Bronchial epithelial cell (primary cell): ENCODE results near the gene PRRT2. TPM values are rescaled to one million over a fixed set of nuclear protein-coding genes. Genes with fewer than 3 reads are reported as not detected.

Experiments used
- DNase-seq: peaks from one replicate; pipeline ENCODE4 v3.0.0-alpha.2; 2010; ENCODE audit warnings: low read depth
- FAIRE-seq: peaks from 2 replicates; lab custom pipeline; 2011; peaks lifted over from hg19 to GRCh38; lab: Jason Lieb, UNC
- H3K27me3 ChIP-seq: 2 replicates; pipeline ENCODE4 v1.5.1; 2011; ENCODE audit warnings: low read length; ENCODE audit not compliant: control insufficient read depth, insufficient read depth
- H3K36me3 ChIP-seq: 2 replicates; pipeline ENCODE4 v1.5.1; 2011; ENCODE audit warnings: low read length; ENCODE audit not compliant: control insufficient read depth, insufficient read depth
- H3K4me3 ChIP-seq: 2 replicates; pipeline ENCODE4 v1.5.1; 2011; ENCODE audit warnings: mild to moderate bottlenecking, low read depth, low read length, control low read depth
- total RNA-seq: library from RNA; depleted of rRNA; stranded (reverse); fragments of >200 nt; gene quantifications from 2 replicates; pipeline ENCODE4 v1.2.1, GENCODE V29; 2014
- TF ChIP-seq, protein P1 (sequence below): IDR thresholded peaks from 2 replicates; pipeline ENCODE4 v1.5.1; 2011; ENCODE audit warnings: mild to moderate bottlenecking, moderate library complexity, low read length, control low read depth, inconsistent platforms; ENCODE audit not compliant: insufficient read depth, severe bottlenecking

The PRRT2 gene
- total RNA-seq, 1 donor from 2014 or later = not detected

DNA sequence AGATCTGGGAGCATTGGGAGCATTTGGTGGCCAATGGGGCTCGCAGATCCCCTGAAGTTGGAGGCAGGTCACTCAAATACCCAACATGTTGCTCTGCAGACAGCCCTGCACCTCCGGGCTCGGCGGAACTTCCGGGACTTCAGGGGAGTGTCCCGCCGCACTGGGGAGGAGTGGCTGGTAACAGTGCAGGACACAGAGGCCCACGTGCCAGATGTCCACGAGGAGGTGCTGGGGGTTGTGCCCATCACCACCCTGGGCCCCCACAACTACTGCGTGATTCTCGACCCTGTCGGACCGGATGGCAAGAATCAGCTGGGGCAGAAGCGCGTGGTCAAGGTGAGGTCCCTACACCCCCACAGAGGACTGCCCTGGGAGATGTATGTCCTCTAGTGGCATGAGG, 24.6 kb downstream of the PRRT2 start:
- TF ChIP-seq, protein P1, sequence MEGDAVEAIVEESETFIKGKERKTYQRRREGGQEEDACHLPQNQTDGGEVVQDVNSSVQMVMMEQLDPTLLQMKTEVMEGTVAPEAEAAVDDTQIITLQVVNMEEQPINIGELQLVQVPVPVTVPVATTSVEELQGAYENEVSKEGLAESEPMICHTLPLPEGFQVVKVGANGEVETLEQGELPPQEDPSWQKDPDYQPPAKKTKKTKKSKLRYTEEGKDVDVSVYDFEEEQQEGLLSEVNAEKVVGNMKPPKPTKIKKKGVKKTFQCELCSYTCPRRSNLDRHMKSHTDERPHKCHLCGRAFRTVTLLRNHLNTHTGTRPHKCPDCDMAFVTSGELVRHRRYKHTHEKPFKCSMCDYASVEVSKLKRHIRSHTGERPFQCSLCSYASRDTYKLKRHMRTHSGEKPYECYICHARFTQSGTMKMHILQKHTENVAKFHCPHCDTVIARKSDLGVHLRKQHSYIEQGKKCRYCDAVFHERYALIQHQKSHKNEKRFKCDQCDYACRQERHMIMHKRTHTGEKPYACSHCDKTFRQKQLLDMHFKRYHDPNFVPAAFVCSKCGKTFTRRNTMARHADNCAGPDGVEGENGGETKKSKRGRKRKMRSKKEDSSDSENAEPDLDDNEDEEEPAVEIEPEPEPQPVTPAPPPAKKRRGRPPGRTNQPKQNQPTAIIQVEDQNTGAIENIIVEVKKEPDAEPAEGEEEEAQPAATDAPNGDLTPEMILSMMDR = no peak
- DNase-seq = no peak
- Histone ChIP-seq H3K4me3 (no peak overlapping the region), H3K27me3 (no peaks in the 10 kb centered on the region), H3K36me3 (peaks cover 42% of the 10 kb centered on the region)
- FAIRE-seq = no peak

DNA sequence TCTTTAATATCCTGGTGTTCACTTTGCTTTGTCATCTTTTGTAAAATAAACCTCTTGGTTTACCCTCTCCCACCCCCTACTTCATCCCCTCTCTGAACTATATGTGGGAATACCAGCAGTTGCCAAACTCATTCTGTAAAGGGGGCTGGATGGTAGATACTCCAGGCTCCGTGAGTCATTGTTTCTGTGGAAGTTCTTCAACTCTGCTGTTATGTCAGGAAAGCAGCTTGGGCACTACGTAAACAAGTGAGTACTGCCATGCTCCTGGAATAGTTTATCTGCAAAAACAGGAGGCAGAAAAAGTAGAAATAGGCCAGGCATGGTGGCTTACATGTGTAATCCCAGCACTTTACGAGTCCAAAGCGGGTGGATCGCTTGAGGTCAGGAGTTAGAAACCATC, 25.8 kb downstream of the PRRT2 start:
- FAIRE-seq (no peak), DNase-seq (no peak)
- Histone ChIP-seq H3K4me3 (no peak overlapping the region), H3K27me3 (no peaks in the 10 kb centered on the region), H3K36me3 (peaks cover 45% of the 10 kb centered on the region)
- TF ChIP-seq, protein P1 = no peak

DNA sequence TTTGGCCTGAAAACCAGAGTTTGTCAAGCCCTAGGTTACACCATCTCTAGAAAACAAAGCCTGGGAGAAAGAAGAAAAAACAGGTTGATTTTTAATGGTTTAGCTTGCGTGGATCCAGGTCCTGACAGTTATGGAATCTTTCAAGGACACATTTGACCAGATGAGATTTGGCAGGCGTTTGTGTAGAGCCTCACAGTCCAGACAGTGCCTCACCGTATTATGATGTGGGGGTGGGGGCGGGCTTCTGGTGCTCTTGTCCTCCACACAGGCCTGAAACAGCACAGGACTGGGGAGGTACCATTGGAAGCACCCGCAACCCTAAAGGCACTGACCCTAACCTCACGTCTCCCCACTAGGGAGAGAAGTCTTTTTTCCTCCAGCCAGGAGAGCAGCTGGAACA, 27.8 kb downstream of the PRRT2 start:
- TF ChIP-seq, protein P1 = no peak
- DNase-seq = no peak
- Histone ChIP-seq H3K36me3 (peaks cover 38% of the 10 kb centered on the region), H3K4me3 (no peak overlapping the region), H3K27me3 (no peaks in the 10 kb centered on the region)
- no peak for FAIRE-seq

DNA sequence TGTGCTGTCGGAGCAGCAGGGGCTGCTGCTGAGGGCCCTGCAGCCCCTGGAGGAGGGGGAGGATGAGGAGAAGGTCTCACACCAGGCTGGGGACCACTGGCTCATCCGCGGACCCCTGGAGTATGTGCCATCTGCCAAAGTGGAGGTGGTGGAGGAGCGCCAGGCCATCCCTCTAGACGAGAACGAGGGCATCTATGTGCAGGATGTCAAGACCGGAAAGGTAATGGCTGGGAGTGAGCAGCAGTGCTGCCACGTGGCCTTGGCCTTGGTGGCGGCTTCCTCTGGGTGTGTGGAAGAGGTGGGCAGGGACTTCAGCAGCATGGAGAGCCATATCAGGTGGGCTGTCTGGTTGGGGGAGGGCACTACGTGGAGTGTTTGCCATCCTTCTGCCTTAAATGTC, 28.2 kb downstream of the PRRT2 start:
- Histone ChIP-seq H3K27me3 (no peaks in the 10 kb centered on the region), H3K4me3 (no peak overlapping the region), H3K36me3 (peaks cover 36% of the 10 kb centered on the region)
- FAIRE-seq (no peak), DNase-seq (no peak)
- TF ChIP-seq, protein P1 = no peak

DNA sequence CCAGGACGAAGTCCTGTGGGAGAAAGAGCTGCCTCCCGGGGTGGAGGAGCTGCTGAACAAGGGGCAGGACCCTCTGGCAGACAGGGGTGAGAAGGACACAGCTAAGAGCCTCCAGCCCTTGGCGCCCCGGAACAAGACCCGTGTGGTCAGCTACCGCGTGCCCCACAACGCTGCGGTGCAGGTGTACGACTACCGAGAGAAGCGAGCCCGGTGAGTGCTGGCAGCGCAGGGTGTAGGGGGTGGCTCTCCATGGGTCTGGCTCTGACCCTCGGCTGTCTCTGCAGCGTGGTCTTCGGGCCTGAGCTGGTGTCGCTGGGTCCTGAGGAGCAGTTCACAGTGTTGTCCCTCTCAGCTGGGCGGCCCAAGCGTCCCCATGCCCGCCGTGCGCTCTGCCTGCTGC, 29.6 kb downstream of the PRRT2 start:
- no peak for FAIRE-seq
- Histone ChIP-seq H3K4me3 (no peak overlapping the region), H3K36me3 (peaks cover 42% of the 10 kb centered on the region), H3K27me3 (no peaks in the 10 kb centered on the region)
- TF ChIP-seq, protein P1 = no peak
- no peak for DNase-seq

DNA sequence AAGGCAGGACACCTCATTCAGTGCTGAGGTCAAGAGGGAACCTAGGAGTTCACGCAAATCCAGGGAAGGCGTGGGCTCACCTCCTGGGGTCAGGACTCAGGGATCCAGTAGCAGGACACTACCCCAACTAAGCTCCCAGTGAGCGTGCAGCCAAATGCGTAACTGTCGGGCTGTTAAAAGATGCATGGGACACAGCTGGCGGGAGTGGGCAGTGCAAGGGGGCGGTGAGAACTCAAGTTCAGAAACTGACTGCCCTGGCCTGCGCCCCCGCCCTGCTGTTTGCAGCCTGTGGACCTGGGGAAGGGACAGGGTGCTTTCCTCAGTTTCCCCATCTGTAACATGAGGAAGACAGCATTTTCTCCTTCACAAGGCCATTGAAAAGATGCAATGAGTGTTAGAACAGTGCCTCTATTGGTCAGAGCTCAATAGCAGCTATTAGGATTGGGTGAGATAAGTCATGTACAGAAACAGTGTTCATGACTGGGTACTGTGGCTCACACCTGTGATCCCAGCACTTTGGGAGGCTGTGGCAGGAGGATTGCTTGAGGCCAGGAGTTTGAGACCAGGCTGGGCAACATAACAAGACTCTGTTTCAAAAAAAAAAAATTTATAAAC, 30.8 kb downstream of the PRRT2 start:
- no peaks in the 10 kb centered on the region for H3K27me3 ChIP-seq
- TF ChIP-seq, protein P1 = no peak
- no peak overlapping the region for H3K4me3 ChIP-seq
- FAIRE-seq (peak; percentile 40), DNase-seq (no peak)
- H3K36me3 ChIP-seq = peaks cover 43% of the 10 kb centered on the region
